H9 (cell line): Measurements from ENCODE around the gene LBHD2. TPM values are rescaled to one million over a fixed set of nuclear protein-coding genes. Genes with fewer than 3 reads are reported as not detected.

Experiments used
- DNase-seq: peaks from one replicate; pipeline ENCODE4 v3.0.0-alpha.2; 2017
- H2AFZ ChIP-seq: one replicate; pipeline ENCODE4 v1.6.1; 2013; ENCODE audit warnings: mild to moderate bottlenecking, low read length, control low read depth, moderate library complexity
- H2AK5ac ChIP-seq: 2 replicates; pipeline ENCODE4 v1.6.1; 2013; ENCODE audit warnings: low read length, control low read depth, mixed read lengths; ENCODE audit not compliant: insufficient read length
- H2BK120ac ChIP-seq: one replicate; pipeline ENCODE4 v1.6.1; 2013; ENCODE audit warnings: low read depth, mild to moderate bottlenecking, low read length, control low read depth, inconsistent platforms; ENCODE audit not compliant: poor library complexity, severe bottlenecking
- H2BK12ac ChIP-seq: 2 replicates; pipeline ENCODE4 v1.6.1; 2013; ENCODE audit warnings: low read length, control low read depth, mixed read lengths, low read depth; ENCODE audit not compliant: insufficient read length
- H2BK15ac ChIP-seq: 2 replicates; pipeline ENCODE4 v1.6.1; 2013; ENCODE audit warnings: low read depth, low read length, control low read depth
- H2BK20ac ChIP-seq: one replicate; pipeline ENCODE4 v1.6.1; 2013; ENCODE audit warnings: low read depth, mild to moderate bottlenecking, low read length, control low read depth, inconsistent platforms; ENCODE audit not compliant: poor library complexity, severe bottlenecking
- H2BK5ac ChIP-seq: 2 replicates; pipeline ENCODE4 v1.6.1; 2013; ENCODE audit warnings: low read length, control low read depth, mixed read lengths; ENCODE audit not compliant: insufficient read length
- H3K14ac ChIP-seq: 2 replicates; pipeline ENCODE4 v1.6.1; 2013; ENCODE audit warnings: low read length, control low read depth; ENCODE audit not compliant: insufficient read depth
- H3K18ac ChIP-seq: 2 replicates; pipeline ENCODE4 v1.6.1; 2013; ENCODE audit warnings: low read depth, mild to moderate bottlenecking, mixed read lengths, low read length, control low read depth; ENCODE audit not compliant: insufficient read length
- H3K23ac ChIP-seq: 2 replicates; pipeline ENCODE4 v1.6.1; 2013; ENCODE audit warnings: low read length, control low read depth, mixed read lengths, low read depth; ENCODE audit not compliant: insufficient read length
- H3K23me2 ChIP-seq: 2 replicates; pipeline ENCODE4 v1.6.1; 2013; ENCODE audit warnings: low read depth, mild to moderate bottlenecking, mixed read lengths, low read length, control low read depth; ENCODE audit not compliant: insufficient read length, poor library complexity, severe bottlenecking
- H3K27ac ChIP-seq: 2 replicates; pipeline ENCODE4 v1.5.1; 2013; ENCODE audit warnings: low read length, control low read depth, mixed read lengths, low read depth; ENCODE audit not compliant: insufficient read length
- H3K27me3 ChIP-seq: 2 replicates; pipeline ENCODE4 v1.6.1; 2013; ENCODE audit warnings: low read length, control low read depth, inconsistent platforms; ENCODE audit not compliant: insufficient read depth
- H3K4ac ChIP-seq: 2 replicates; pipeline ENCODE4 v1.6.1; 2013; ENCODE audit warnings: low read depth, mild to moderate bottlenecking, control low read depth, inconsistent platforms, low read length, moderate library complexity
- H3K4me1 ChIP-seq: 2 replicates; pipeline ENCODE4 v1.6.1; 2013; ENCODE audit warnings: low read length, control low read depth, inconsistent platforms; ENCODE audit not compliant: insufficient read depth
- H3K4me2 ChIP-seq: 2 replicates; pipeline ENCODE4 v1.6.1; 2013; ENCODE audit warnings: low read length, control low read depth, mixed read lengths; ENCODE audit not compliant: insufficient read length, insufficient read depth
- H3K56ac ChIP-seq: 2 replicates; pipeline ENCODE4 v1.6.1; 2013; ENCODE audit warnings: low read depth, mild to moderate bottlenecking, mixed read lengths, low read length, control low read depth; ENCODE audit not compliant: insufficient read length
- H3K79me1 ChIP-seq: 2 replicates; pipeline ENCODE4 v1.6.1; 2013; ENCODE audit warnings: low read depth, mild to moderate bottlenecking, moderate library complexity, low read length, control low read depth, inconsistent platforms; ENCODE audit not compliant: insufficient read depth, poor library complexity, severe bottlenecking
- H3K79me2 ChIP-seq: 2 replicates; pipeline ENCODE4 v1.6.1; 2013; ENCODE audit warnings: low read length, control low read depth, inconsistent platforms; ENCODE audit not compliant: insufficient read depth
- H3K9ac ChIP-seq: 2 replicates; pipeline ENCODE4 v1.6.1; 2013; ENCODE audit warnings: low read length, control low read depth, mixed read lengths; ENCODE audit not compliant: insufficient read length; ENCODE audit errors: extremely low read depth
- H3K9me3 ChIP-seq: one replicate; pipeline ENCODE4 v1.6.1; 2013; ENCODE audit warnings: low read depth, low read length, inconsistent platforms; ENCODE audit not compliant: control insufficient read depth
- H3T11ph ChIP-seq: one replicate; pipeline ENCODE4 v1.6.1; 2013; ENCODE audit warnings: mild to moderate bottlenecking, low read length, control low read depth, inconsistent platforms
- H4K20me1 ChIP-seq: one replicate; pipeline ENCODE4 v1.6.1; 2013; ENCODE audit not compliant: control insufficient read depth, insufficient read length, insufficient read depth
- H4K5ac ChIP-seq: 2 replicates; pipeline ENCODE4 v1.6.1; 2013; ENCODE audit warnings: low read depth, mild to moderate bottlenecking, mixed read lengths, low read length, control low read depth; ENCODE audit not compliant: insufficient read length
- H4K8ac ChIP-seq: replicated peaks from 2 replicates; pipeline ENCODE4 v1.6.1; 2013; ENCODE audit warnings: low read length, control low read depth, mixed read lengths, low read depth; ENCODE audit not compliant: insufficient read length
- H4K91ac ChIP-seq: 2 replicates; pipeline ENCODE4 v1.6.1; 2013; ENCODE audit warnings: low read depth, mild to moderate bottlenecking, moderate library complexity, mixed read lengths, low read length, control low read depth; ENCODE audit not compliant: insufficient read length
- H3K27ac Mint-ChIP-seq, 3 experiments: 2 replicates in 2 of 3; 3 replicates in 1 of 3; pipeline ENCODE4 v1.8.0; 2020 to 2021; ENCODE audit warnings: mixed read lengths in 3 of 3, mild to moderate bottlenecking in 1 of 3, moderate library complexity in 1 of 3
- H3K27me3 Mint-ChIP-seq: 2 replicates; pipeline ENCODE4 v1.8.0; 2021; ENCODE audit warnings: low read depth, mild to moderate bottlenecking, moderate library complexity, mixed read lengths
- H3K36me3 Mint-ChIP-seq, 3 experiments: 2 replicates in 2 of 3; 3 replicates in 1 of 3; pipeline ENCODE4 v1.8.0; 2020 to 2021; ENCODE audit warnings: low read depth in 3 of 3, mixed read lengths in 3 of 3; ENCODE audit not compliant: insufficient read depth in 1 of 3
- H3K4me1 Mint-ChIP-seq, 2 experiments: 2 replicates each; pipeline ENCODE4 v1.8.0; 2020; ENCODE audit warnings: mixed read lengths in 2 of 2
- H3K4me3 Mint-ChIP-seq, 2 experiments: 2 replicates in 1 of 2; 3 replicates in 1 of 2; pipeline ENCODE4 v1.8.0; 2020 to 2021; ENCODE audit warnings: mild to moderate bottlenecking in 2 of 2, mixed read lengths in 2 of 2, moderate library complexity in 1 of 2
- H3K9me3 Mint-ChIP-seq, 2 experiments: 2 replicates in 1 of 2; 3 replicates in 1 of 2; pipeline ENCODE4 v1.8.0; 2020; ENCODE audit warnings: mild to moderate bottlenecking in 2 of 2, mixed read lengths in 2 of 2, moderate library complexity in 1 of 2
- CTCF ChIP-seq: fragments of 200-600 bp; sonication (generic); conservative IDR thresholded peaks from 3 replicates; pipeline ENCODE4 v1.8.0; 2021; ENCODE audit warnings: antibody characterized with exemption, mild to moderate bottlenecking
- WGBS: extraction: QIAGEN DNeasy Blood & Tissue Kit; methylation state at CpG from one replicate; pipeline ENCODE4 v1.1.7; 2013; ENCODE audit warnings: missing lambda C conversion rate, low lambda C conversion rate, mixed read lengths; ENCODE audit not compliant: insufficient read length; ENCODE audit errors: extremely low coverage; 5-methylcytosine and 5-hydroxymethylcytosine counted together
- total RNA-seq: library from RNA; stranded (reverse); gene quantifications from 2 replicates; pipeline ENCODE4 v1.2.1, GENCODE V29; 2021

Gene LBHD2
- total RNA-seq, 1 experiment from 2014 or later, result not detected

GRCh38 chr14:103097244-103097993 is 13.4 kb downstream of the LBHD2 start:
- Histone ChIP-seq H2AK5ac (no peak overlapping the region), H3K4me2 (no peak overlapping the region), H3K4ac (no peak overlapping the region), H3K23me2 (no peaks in the 10 kb centered on the region), H3K9me3 (no peaks in the 10 kb centered on the region), H3K27me3 (no peaks in the 10 kb centered on the region), H3K23ac (no peak overlapping the region), H3K79me2 (no peaks in the 10 kb centered on the region), H4K20me1 (no peaks in the 10 kb centered on the region), H2BK12ac (no peak overlapping the region), H2BK20ac (no peak overlapping the region), H2BK15ac (no peak overlapping the region), H3K79me1 (no peaks in the 10 kb centered on the region), H4K5ac (no peak overlapping the region), H4K91ac (no peak overlapping the region), H3K56ac (no peak overlapping the region), H2BK5ac (no peak overlapping the region), H3T11ph (no peak overlapping the region), H3K9ac (no peak overlapping the region), H3K18ac (no peak overlapping the region), H3K14ac (no peak overlapping the region), H2AFZ (no peak overlapping the region), H3K27ac (no peak overlapping the region), H2BK120ac (no peak overlapping the region), H4K8ac (no peak overlapping the region), H3K4me1 (no peaks in the 10 kb centered on the region; the same call in 1 of the 2 replicates)
- WGBS, result no CpG with 5 or more reads among the region's 26 CpGs
- Mint-ChIP-seq H3K27ac (no peak overlapping the region), H3K9me3 (no peaks in the 10 kb centered on the region), H3K4me1 (peaks cover 13 to 44% of the 10 kb centered on the region in 2 experiments), H3K36me3 (no peaks in the 10 kb centered on the region), H3K27me3 (peaks cover 8% of the 10 kb centered on the region), H3K4me3 (peak overlapping the region in 1 of 2 experiments; percentile 38; a peak in 2 of 5 replicates)
- DNase-seq, result no peak
- no peak for TF ChIP-seq CTCF
